ENCODE results near the gene CEP89.

DNA sequence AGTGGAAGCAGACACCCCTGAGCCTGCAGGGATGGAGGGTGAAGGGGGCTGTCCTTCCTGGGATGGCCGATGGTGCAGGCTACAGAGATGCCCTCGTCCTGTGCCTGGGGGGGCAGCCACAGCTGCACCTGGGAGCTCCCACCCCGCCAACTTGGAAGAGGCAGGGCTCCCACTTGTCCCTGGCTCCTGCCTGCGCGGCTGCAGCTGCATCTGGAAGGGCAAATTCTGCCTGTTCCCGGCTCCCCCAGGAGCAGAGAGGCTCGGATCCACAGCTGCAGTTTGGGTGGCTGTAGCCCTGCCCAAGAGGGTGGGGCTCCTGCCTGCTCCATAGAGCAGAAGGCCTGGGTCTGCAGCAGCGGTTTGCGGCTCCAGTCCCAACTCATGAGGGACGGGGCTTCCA, 2.2 kb downstream of the CEP89 start:
- TF ChIP-seq, protein P1, sequence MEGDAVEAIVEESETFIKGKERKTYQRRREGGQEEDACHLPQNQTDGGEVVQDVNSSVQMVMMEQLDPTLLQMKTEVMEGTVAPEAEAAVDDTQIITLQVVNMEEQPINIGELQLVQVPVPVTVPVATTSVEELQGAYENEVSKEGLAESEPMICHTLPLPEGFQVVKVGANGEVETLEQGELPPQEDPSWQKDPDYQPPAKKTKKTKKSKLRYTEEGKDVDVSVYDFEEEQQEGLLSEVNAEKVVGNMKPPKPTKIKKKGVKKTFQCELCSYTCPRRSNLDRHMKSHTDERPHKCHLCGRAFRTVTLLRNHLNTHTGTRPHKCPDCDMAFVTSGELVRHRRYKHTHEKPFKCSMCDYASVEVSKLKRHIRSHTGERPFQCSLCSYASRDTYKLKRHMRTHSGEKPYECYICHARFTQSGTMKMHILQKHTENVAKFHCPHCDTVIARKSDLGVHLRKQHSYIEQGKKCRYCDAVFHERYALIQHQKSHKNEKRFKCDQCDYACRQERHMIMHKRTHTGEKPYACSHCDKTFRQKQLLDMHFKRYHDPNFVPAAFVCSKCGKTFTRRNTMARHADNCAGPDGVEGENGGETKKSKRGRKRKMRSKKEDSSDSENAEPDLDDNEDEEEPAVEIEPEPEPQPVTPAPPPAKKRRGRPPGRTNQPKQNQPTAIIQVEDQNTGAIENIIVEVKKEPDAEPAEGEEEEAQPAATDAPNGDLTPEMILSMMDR (IDR thresholded peaks at IDR 0.05; ENCODE audit: low read length) = no peak
- TF ChIP-seq EZH2 (optimal IDR thresholded peaks at IDR 0.05; ENCODE audit: low read depth, low read length) (no peak), EZH2phosphoT487 (IDR thresholded peaks at IDR 0.05; ENCODE audit: low read length) (no peak)
